ENCODE results near the gene TIMM50.

- TF ChIP-seq CTCF (IDR thresholded peaks at IDR 0.05) (no peak), EP300 (IDR thresholded peaks at IDR 0.05) (no peak), POLR2A (IDR thresholded peaks at IDR 0.05) (no peak), POLR2AphosphoS5 (IDR thresholded peaks at IDR 0.05) (no peak)
Measured at GRCh38 chr19:39514840-39515550, 34.4 kb downstream of the TIMM50 start, which contains the start of gene SELENOV.
